H1 (cell line): Measurements from ENCODE around the gene UBE2K.

Experiments used
- BRCA1 ChIP-seq: IDR thresholded peaks from 2 replicates; pipeline ENCODE4 v1.6.1; 2012; ENCODE audit warnings: low read depth, low read length, improper control_type of control experiment
- CBX8 ChIP-seq: fragments of 300-800, 300-1000 bp; sonication (generic); IDR thresholded peaks from 2 replicates; pipeline ENCODE4 v1.7.1; 2016; ENCODE audit warnings: low read depth, low read length, borderline replicate concordance
- CHD2 ChIP-seq: IDR thresholded peaks from 2 replicates; pipeline ENCODE4 v1.6.1; 2012; ENCODE audit warnings: low read length, improper control_type of control experiment
- CREB1 ChIP-seq: IDR thresholded peaks from 2 replicates; pipeline ENCODE4 v1.6.1; 2012; ENCODE audit warnings: inconsistent platforms
- EP300 ChIP-seq, 2 experiments: IDR thresholded peaks; 1 replicate in 1 of 2; 2 replicates in 1 of 2; pipeline ENCODE4 v1.6.1; 2011 to 2012; ENCODE audit warnings: low read depth in 2 of 2, low read length in 2 of 2, mild to moderate bottlenecking in 2 of 2, borderline replicate concordance in 1 of 2, inconsistent platforms in 1 of 2, moderate library complexity in 1 of 2
- HDAC2 ChIP-seq, 2 experiments: fragments of 300-600 bp in 1 of 2; sonication (generic) in 1 of 2; IDR thresholded peaks; 2 replicates each; pipeline ENCODE4 v1.6.1; 2011 to 2012; ENCODE audit warnings: low read depth in 2 of 2, low read length in 2 of 2, mild to moderate bottlenecking in 2 of 2, moderate library complexity in 2 of 2, borderline replicate concordance in 1 of 2, inconsistent platforms in 1 of 2
- MAFK ChIP-seq: IDR thresholded peaks from 2 replicates; pipeline ENCODE4 v1.6.1; 2012; ENCODE audit warnings: low read depth, mild to moderate bottlenecking, improper control_type of control experiment, low read length
- POLR2A ChIP-seq, 2 experiments: IDR thresholded peaks; 1 replicate in 1 of 2; 2 replicates in 1 of 2; pipeline ENCODE4 v1.6.1; 2011; ENCODE audit warnings: low read depth in 2 of 2, low read length in 2 of 2, mild to moderate bottlenecking in 2 of 2; ENCODE audit errors: control extremely low read depth in 1 of 2
- RAD21 ChIP-seq, 2 experiments: IDR thresholded peaks in 1 of 2; conservative IDR thresholded peaks in 1 of 2; 2 replicates each; pipeline ENCODE4 v1.6.1; 2011; ENCODE audit warnings: low read depth in 2 of 2, low read length in 2 of 2, improper control_type of control experiment in 1 of 2, inconsistent platforms in 1 of 2, mild to moderate bottlenecking in 1 of 2, moderate library complexity in 1 of 2
- TEAD4 ChIP-seq: IDR thresholded peaks from 2 replicates; pipeline ENCODE4 v1.6.1; 2012; ENCODE audit warnings: low read depth, low read length, inconsistent platforms, mixed read lengths
- TF ChIP-seq, protein P1 (sequence below): IDR thresholded peaks from 2 replicates; pipeline ENCODE4 v1.6.1; 2012; ENCODE audit warnings: low read length, inconsistent platforms
- TF ChIP-seq, protein P2 (sequence below), 3 experiments: IDR thresholded peaks; 1 replicate in 2 of 3; 2 replicates in 1 of 3; pipeline versions ENCODE4 v1.5.1 to v1.6.1; 2011; ENCODE audit warnings: low read length in 3 of 3, mild to moderate bottlenecking in 3 of 3, inconsistent platforms in 2 of 3, low read depth in 1 of 3, moderate library complexity in 1 of 3; ENCODE audit not compliant: insufficient read depth in 1 of 3; ENCODE audit errors: control extremely low read depth in 1 of 3

DNA sequence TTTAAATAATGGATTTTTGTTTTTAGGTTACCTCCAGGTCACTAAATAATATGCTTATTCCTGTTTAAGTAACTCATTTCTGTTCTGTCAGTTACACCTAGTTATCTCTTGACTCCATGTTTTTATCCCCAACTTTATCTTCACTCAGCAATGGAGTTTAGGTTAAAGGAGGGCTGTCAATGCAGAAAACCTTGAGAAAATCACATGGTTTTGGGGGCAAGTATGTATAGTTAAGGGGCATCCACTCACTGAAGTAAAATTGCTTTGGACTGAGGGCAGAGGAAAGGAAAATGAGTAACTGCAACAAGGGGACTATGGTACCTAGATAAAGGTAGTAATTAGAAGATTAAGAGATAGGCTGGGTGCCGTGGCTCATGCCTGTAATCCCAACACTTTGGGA, 87.1 kb downstream of the UBE2K start:
- TF ChIP-seq MAFK (no peak), POLR2A (IDR thresholded peaks at IDR 0.05; ENCODE audit: control extremely low read depth in 1 of 2, low read depth in 2 of 2, low read length in 2 of 2) (no peak), CHD2 (no peak), EP300 (IDR thresholded peaks at IDR 0.05; ENCODE audit: borderline replicate concordance in 1 of 2, low read depth in 2 of 2, low read length in 2 of 2) (no peak), BRCA1 (no peak), CBX8 (no peak), HDAC2 (IDR thresholded peaks at IDR 0.05; ENCODE audit: borderline replicate concordance in 1 of 2, low read depth in 2 of 2, low read length in 2 of 2) (no peak), RAD21 (IDR thresholded peaks at IDR 0.05 in 1 of 2, conservative IDR thresholded peaks at IDR 0.05 in 1 of 2; ENCODE audit: low read depth in 2 of 2, low read length in 2 of 2) (no peak), TEAD4 (no peak), CREB1 (no peak)
- TF ChIP-seq, protein P1, sequence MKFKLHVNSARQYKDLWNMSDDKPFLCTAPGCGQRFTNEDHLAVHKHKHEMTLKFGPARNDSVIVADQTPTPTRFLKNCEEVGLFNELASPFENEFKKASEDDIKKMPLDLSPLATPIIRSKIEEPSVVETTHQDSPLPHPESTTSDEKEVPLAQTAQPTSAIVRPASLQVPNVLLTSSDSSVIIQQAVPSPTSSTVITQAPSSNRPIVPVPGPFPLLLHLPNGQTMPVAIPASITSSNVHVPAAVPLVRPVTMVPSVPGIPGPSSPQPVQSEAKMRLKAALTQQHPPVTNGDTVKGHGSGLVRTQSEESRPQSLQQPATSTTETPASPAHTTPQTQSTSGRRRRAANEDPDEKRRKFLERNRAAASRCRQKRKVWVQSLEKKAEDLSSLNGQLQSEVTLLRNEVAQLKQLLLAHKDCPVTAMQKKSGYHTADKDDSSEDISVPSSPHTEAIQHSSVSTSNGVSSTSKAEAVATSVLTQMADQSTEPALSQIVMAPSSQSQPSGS, result no peak
- TF ChIP-seq, protein P2, sequence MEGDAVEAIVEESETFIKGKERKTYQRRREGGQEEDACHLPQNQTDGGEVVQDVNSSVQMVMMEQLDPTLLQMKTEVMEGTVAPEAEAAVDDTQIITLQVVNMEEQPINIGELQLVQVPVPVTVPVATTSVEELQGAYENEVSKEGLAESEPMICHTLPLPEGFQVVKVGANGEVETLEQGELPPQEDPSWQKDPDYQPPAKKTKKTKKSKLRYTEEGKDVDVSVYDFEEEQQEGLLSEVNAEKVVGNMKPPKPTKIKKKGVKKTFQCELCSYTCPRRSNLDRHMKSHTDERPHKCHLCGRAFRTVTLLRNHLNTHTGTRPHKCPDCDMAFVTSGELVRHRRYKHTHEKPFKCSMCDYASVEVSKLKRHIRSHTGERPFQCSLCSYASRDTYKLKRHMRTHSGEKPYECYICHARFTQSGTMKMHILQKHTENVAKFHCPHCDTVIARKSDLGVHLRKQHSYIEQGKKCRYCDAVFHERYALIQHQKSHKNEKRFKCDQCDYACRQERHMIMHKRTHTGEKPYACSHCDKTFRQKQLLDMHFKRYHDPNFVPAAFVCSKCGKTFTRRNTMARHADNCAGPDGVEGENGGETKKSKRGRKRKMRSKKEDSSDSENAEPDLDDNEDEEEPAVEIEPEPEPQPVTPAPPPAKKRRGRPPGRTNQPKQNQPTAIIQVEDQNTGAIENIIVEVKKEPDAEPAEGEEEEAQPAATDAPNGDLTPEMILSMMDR (IDR thresholded peaks at IDR 0.05; ENCODE audit: control extremely low read depth in 1 of 3, insufficient read depth in 1 of 3, low read depth in 1 of 3, low read length in 3 of 3), result no peak
